Measurements from ENCODE around the gene CBLN3.

CBLN3 gene

DNA sequence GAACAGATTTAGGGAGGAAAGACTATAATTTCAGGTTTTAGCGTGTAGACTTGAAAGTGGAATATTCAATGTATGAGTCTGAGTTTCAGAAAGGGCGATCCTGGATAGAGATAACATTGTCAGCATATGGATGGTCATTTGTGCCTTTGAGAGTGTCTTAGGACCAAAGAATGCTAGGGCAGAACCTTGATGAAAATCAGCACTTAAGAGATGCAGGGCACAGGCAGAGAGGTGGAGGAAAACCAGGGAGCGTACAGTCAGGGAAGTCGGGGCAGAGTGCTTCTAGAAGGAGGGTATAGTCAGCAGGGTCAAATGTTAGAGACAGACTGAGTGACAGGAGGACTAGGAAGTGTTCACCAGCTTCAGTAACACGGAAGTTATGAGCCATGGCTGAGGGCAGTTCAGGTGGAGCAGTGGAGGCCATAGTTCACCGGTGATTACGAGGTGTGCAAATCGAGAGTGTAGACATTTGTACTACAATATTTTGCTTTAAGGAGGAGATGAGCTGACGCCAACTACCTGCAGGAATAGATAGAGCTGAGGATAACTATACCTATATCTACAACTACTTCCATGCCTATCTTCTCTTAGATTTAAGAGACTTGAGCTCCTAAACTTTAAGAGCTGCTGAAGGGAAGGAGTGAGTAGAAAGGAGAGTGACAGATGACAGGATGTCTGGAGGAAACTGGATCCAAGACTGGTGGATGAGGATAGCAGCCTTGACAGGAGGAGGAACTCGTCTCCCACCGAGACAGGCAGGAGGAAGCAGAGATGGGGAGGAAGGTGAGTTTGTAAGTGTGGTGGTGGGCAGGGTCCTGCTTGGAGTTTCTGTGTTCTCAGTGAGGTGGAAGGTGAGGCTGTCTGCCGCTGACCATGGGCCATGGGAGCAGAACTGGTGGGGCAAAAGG is 6.5 kb downstream of the CBLN3 start:
- no peak for DNase-seq

DNA sequence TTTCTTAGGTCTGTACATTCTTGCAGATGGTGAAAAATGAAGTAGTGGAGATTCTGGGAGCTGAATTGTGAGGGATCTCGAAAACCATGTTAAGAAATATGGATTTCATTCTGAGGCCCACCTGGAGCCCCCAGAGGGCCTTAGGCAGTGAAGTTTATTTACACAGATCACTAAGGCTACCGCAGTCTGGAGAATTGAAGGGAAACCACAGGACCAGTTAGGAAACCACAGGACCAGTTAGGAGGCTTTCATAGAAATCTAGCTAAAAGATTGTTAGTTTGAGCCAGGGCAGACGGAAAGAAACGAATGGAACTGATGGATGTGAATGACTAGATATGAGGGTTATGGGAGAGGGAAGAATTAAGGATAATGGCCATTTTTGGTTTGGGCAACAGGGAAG is 7.2 kb downstream of the CBLN3 start:
- no peak for DNase-seq

DNA sequence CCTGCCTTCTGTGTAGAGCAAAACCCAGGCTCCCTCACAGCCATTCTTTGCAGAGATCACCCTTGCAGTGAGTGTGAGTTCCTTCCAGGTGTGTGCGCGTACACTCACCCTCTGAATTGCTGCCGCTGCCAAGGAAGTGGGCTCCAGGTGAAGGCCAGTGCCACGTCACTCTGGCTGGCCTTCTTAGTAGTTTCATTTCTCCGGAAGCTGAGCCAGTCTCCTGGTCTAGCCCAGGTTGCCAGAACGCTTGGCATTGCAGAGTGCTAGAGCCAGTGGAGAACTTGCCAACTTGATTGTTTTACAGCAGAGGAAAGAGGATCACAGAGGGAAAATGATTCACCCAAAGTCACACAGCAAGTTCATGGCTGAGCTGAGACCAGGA is 11.0 kb downstream of the CBLN3 start:
- no peak for DNase-seq

DNA sequence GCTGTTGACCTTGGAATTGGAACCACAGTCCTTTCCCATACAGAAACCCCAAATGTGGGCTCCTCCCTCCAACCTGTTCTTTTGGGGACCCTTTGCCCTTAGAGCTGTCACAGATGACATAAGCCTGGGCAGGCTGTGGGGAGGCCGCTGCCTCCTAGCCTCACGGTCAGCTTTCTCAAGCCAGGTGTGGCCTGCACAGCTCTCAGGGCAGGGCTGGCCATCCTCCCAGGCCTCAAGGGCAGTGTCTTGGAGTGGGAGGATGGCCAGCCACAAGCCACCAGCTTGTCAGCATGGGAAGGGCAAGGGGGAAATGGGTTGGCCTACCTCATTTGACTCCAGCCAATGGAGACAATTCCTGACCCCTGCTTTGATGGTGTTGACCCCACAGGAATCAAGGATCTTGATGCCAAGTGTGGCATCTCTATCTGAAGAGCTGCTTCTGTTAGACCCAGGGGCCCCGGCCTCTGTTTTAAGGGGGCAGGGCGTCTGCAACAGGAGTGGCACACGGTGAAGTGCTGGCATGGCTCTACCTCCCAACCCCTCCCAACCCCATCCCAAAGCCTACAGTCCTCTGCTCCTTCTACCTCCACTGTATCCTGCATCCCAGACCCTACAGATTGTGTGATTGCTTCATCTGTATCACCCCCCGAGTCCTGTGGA is 11.5 kb downstream of the CBLN3 start:
- no peak for DNase-seq

DNA sequence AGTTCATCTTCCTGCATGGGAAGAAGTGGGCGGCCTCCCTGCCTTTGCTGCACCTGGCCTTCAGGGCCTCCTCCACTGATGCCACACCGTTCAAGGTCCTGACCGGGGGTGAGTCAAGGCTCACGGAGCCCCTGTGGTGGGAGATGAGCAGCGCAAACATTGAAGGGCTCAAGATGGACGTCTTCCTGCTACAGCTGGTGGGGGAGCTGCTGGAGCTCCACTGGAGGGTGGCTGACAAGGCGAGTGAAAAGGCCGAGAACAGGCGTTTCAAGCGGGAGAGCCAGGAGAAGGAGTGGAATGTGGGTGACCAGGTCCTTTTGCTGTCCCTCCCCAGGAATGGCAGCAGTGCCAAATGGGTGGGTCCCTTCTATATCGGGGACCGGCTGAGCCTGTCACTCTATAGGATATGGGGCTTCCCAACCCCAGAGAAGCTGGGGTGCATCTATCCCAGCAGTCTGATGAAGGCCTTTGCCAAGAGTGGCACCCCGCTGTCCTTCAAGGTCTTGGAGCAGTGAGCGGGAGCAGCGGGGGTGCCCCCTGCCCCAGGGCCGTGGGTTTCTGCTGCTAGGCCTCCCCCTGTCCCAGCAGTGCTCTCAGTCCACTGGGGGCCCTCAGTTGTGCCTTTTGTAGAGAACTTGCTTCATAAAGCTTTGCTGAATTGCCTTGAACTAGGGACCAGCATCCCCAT is 12.4 kb downstream of the CBLN3 start:
- DNase-seq = no peak

DNA sequence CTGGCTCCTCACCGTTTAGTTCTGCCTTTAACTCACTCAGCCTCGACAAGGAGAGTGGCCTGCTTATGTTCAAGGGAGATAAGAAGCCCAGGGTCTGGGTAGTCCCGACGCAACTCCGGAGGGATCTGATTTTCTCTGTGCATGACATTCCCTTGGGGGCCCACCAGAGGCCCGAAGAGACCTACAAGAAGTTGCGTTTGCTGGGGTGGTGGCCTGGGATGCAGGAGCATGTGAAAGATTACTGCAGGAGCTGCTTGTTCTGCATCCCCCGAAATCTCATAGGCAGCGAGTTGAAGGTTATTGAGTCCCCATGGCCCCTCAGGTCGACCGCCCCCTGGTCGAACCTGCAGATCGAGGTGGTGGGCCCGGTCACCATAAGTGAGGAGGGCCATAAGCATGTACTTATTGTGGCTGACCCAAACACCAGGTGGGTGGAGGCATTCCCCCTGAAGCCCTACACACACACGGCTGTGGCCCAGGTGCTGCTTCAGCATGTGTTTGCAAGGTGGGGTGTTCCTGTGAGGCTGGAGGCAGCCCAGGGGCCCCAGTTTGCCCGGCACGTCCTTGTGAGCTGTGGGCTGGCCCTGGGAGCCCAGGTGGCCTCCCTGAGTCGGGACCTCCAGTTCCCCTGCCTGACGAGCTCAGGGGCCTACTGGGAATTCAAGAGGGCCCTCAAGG is 13.1 kb downstream of the CBLN3 start:
- no peak for DNase-seq

DNA sequence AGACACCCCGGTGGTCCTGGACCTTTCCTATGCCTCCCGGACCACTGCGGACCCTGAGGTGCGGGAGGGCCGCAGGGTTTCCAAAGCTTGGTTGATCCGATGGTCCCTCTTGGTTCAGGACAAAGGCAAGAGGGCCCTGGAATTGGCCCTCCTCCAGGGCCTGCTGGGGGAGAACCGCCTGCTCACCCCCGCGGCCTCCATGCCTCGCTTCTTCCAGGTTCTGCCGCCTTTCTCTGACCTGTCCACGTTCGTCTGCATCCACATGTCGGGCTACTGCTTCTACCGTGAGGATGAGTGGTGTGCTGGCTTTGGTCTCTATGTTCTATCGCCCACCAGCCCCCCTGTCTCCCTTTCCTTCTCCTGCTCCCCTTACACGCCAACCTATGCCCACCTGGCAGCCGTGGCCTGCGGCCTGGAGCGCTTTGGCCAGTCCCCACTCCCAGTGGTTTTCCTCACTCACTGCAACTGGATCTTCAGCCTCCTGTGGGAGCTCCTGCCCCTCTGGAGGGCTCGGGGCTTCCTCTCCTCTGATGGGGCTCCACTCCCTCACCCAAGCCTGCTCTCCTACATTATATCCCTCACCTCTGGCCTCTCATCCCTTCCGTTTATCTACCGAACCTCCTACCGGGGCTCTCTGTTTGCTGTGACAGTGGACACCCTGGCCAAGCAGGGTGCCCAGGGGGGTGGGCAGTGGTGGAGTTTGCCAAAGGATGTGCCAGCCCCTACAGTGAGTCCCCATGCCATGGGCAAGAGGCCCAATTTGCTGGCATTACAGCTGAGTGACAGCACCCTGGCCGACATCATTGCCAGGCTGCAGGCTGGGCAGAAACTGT is 13.8 kb downstream of the CBLN3 start:
- DNase-seq = no peak

DNA sequence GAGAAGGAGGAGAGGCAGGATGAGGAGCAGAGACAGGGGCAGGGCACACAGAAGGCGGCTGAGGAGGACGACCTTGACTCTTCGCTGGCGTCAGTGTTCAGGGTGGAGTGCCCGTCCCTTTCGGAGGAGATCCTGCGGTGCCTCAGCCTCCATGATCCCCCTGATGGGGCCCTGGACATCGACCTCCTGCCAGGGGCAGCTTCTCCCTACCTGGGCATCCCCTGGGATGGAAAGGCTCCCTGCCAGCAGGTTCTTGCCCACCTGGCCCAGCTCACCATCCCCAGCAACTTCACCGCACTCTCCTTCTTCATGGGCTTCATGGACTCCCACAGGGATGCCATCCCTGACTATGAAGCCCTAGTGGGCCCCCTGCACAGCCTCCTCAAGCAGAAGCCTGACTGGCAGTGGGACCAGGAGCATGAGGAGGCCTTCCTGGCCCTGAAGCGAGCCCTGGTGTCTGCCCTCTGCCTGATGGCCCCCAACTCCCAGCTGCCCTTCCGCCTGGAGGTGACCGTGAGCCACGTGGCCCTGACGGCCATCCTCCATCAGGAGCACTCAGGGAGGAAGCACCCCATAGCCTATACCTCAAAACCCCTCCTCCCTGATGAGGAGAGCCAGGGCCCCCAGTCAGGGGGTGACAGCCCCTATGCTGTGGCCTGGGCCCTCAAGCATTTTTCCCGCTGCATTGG is 14.6 kb downstream of the CBLN3 start:
- no peak for DNase-seq

DNA sequence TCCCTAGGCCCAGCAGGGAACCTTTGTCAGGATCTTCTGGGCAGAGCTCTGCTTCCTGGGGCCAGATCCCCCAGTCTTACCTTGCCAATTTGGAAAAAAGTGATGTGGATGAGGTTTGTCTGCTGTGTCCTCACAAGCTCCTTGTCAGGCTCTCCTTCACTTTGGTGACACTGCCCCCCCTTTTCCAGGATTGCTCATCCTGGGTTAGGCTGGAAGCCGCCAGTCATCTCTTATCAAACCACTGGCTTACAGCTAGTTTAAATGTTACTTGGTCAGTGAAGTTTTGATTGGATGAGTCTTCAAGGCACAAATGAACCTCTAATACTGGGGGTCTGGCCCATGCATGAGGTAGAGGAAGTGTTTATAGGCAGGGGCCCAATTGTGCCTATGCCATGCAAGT is 15.4 kb downstream of the CBLN3 start:
- DNase-seq = no peak

DNA sequence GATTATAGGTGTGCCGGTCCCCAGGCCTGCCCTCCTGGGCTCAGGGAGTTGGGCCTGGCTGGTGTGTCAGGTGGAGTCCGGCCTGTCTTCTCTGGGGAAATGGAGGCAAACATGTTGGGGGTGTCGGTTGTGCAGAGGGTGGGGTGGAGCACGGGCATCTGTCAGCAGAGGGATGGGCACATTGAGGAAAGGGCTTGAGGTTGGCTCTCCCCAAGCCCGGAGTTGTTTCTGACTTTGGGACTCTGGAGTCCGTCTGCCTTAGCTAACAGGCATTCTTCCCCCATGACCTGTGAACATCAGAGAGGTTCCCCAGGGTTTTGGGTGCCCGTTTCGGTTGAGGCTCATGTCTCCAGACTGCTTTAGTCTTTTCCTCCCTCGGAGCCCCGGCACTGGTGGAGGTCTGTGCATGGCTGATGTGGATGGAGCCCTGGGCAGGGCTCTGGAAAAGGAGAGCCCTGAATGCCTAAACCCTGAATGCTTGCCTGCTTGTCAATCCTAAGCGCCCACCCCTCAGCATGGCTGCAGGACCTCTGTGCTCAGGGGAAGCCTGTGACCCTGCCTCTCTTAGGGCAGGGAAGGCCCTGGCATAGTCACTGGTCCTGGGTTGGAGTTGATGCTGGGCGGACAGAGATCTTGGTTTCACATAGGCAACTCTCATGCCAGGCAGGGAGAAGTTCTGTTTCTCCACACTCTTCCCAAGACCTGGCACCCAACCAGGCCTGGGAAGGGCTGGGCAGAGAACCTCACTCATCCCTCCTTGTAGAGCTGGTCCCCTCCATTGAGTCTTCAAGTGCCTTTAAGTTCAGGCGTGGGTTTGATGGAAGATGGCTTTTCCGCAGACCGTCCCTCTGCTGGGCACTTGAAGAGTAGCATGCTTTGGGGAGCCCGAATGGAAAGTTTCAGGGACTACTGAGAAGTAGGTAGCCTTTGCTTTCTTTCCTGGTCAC is 17.8 kb downstream of the CBLN3 start:
- peak in 1 of 2 experiments; percentile 17 for DNase-seq

DNA sequence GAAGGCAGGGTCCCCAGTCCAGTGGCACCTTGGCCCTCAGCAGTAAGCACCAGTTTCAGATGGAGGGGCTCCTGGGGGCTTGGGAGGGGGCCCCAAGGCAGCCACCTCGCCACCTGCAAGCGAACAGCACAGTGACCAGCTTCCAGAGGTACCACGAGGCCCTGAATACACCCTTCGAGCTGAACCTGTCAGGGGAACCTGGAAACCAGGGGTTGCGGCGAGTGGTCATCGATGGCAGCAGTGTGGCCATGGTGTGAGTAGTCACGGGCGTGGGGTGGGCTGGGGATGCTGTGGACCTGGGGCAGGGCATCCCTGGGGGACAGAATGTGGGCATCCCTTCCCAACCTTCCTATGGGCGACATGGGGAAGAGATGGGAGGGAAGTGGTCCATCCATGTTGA is 19.5 kb downstream of the CBLN3 start:
- no peak for DNase-seq

DNA sequence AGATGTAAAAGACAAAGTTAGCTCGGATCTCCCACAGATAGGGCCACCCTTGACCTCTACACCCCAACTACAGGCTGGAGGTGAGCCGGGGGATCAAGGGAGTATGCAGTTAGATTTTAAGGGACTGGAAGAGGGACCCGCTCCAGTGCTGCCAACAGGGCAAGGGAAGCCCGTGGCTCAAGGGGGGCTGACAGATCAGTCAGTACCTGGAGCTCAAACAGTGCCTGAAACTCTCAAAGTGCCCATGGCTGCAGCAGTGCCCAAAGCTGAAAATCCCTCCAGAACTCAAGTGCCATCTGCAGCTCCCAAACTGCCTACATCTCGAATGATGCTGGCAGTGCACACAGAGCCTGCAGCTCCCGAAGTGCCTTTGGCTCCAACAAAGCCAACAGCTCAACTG is 20.3 kb downstream of the CBLN3 start:
- no peak for DNase-seq

DNA sequence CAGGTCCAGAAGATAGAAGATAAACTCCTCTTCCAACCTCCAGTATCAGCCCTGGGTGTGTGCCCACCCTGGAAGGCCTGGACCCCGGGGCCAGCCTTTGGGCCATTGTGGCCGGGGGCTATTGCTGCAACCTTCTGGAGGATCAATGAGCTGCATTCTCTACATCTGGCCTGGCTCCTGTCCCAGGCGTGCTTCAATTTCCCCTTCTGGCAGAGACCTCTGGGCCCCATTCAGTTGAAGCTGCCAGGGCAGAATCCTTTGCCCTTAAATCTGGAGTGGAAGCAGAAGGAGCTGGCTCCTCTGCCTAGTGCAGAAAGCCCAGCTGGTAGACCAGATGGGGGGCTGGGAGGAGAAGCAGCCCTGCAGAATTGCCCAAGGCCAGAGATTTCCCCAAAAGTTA is 20.7 kb downstream of the CBLN3 start:
- no peak for DNase-seq

DNA sequence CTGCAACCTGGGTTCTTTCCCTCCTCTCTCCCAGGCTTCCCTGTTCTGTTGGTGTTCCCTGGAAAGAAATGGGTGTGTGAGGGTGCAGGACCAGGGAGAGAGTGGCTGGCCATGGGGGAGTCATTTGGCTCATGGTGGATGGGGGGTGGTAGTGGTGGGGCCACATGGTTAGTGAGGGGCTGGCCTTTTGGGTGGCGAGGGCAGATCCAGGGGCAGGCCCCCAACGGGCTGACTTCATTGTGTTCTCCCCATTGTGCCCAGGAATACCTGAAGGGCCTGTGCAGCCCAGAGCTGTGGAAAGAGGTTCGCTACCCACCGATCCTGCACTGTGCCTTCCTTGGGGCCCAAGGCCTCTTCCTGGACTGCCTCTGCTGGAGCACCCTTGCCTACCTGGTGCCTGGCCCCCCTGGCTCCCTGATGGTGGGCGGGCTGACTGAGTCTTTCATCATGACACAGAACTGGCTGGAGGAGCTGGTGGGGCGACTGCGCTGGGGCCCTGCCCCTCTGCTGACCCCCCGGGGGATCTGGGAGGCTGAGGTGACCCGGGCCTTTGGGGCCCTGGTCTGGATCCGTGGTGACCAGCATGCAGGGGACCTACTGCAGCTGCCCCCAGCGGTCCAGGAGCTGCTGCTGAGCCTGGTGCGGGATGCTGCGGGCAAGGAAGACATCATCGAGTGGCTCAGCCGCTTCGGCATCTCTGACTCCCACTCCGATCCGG is 21.7 kb downstream of the CBLN3 start:
- DNase-seq = no peak

DNA sequence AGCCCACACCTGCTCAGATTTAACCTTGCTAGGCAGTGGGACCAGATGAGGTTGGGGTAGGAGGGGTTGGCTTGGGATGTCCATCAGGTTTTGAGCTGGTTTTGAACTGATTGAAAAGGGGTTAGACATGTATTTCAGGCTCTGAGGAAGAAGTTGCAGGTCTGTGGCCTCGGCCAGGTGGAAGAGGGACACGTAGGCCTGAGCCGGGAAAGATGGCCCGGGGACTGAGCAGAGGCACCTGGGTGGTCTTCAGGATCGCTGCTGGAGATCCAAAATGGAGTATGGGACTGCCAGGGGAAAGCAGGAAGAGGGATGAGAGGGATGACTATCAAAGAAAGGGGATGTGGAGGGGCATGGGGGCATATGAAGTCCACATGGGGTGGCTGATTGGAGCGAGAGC is 23.1 kb downstream of the CBLN3 start:
- DNase-seq = no peak

DNA sequence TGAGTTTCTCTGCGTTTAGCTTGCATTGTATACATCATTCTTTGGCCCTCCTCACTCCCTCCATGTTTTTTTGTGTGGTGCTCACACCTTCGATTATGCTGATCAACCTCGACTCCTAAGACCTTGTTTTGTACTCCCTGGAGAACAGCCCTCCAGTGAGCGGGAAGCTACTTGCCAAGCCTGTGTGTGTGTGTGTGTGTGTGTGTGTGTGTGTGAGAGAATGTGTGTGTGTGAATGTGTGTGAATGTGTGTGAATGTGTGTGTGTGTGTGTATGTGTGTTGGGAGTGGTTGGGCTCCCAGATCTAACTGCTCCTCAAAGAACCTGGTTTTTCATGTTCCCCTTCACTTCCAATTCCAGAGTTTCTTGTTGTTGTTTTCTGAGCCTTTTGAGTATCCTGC is 24.7 kb downstream of the CBLN3 start:
- DNase-seq = no peak

DNA sequence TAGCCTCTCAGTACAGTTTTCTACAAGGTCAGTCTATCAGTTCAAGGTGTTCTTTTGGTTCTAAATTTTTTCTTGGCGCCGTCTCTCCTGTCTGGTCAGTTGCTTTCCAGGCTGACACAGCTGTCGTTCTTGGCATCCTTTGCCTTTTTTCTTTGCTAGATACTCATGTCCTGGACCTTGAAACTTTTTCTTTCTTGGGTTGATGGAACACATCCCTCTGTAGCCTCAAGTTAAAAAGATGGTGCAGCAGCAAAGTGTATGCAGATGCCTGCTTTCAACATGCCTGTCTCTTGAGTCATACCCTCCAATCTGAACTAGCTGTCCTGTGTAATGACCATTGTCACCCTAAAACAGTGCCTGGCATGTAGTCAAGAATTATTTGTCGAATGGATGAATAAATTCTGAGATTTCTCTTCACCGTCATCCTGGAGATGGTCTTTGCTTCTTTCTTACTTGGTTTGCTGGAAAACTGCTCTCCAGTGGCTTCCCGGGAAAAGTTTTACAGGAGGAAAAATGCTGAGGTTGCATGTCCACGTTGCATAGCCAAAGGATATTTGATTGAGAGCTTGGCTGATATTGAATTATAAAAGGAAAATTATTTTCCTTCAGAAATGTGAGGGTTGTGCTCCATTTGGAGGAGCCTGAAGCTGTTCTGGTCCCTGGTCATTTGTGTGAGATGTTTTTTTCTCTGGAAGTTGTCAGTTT is 26.0 kb downstream of the CBLN3 start:
- DNase-seq = no peak

DNA sequence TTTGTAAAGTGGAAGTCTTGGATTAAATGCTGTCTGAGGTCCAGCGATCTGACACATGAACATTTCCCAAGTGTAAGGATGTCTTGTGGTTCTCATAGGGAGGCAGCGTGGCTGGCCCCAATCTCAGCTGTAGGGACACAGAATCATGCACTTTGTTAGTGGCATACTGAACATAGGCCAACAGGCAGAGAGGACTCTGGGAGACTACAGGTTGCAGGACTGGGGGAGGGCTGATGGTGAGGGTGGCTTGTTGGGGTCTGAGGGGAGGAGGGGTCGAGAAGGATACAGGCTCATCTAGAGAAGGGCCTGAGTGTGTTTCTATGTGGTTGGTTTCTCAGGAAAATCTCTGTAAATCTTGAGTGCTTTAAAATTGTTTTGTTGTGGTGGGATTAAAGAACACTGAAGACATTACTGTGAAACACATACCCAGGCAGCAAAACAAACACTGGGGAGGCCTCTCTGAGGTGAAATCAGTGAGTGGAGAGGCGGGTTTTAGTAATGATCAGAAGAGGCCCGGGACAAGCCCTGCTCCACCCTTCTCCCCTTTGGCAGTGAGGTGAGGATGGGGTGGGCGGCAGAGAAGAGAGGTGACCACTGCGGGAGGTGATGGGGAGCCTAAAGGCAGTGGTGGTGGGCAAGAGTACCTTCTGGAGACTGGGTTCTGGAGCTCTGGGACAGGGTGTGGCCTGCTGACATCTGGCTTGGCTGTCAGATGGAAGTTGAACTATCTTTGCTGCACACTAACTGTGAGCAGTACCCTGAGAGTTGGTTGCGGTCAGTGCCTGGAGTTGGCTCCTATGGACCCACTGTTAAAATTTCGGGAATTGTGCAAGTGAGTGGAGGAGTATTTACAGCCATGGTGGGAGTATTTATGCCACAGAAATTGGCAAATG is 27.4 kb downstream of the CBLN3 start:
- no peak for DNase-seq
